SH-SY5Y (cell line): Measurements from ENCODE around the gene FRMD7.

ENCODE experiments used
- GATA2 ChIP-seq: IDR thresholded peaks from 2 replicates; pipeline ENCODE4 v1.6.1; 2011; ENCODE audit warnings: mild to moderate bottlenecking, low read depth, low read length
- GATA3 ChIP-seq: IDR thresholded peaks from 2 replicates; pipeline ENCODE4 v1.6.1; 2011; ENCODE audit warnings: low read depth, mild to moderate bottlenecking, low read length, moderate library complexity

- no peak for TF ChIP-seq GATA3
- TF ChIP-seq GATA2 = no peak
These were observed 12.0 kb downstream of the FRMD7 start for GRCh38 chrX:132115792-132116191.
